Neuronal stem cell (in vitro differentiated cells): ENCODE data around the gene LCT.

Source experiments
- DNase-seq: peaks from one replicate; pipeline ENCODE4 v3.0.0-alpha.2; 2013; ENCODE audit warnings: low spot score
- H2AFZ ChIP-seq: one replicate; pipeline ENCODE4 v1.6.1; 2013; ENCODE audit warnings: mild to moderate bottlenecking, low read length, inconsistent platforms
- H2AK5ac ChIP-seq: 2 replicates; pipeline ENCODE4 v1.6.1; 2013; ENCODE audit warnings: low read depth, mild to moderate bottlenecking, inconsistent platforms, low read length, moderate library complexity, mixed read lengths
- H2BK120ac ChIP-seq: 2 replicates; pipeline ENCODE4 v1.6.1; 2013; ENCODE audit warnings: low read depth, mild to moderate bottlenecking, inconsistent platforms, low read length, moderate library complexity, mixed read lengths
- H2BK12ac ChIP-seq: one replicate; pipeline ENCODE4 v1.6.1; 2013; ENCODE audit warnings: low read length, inconsistent platforms
- H2BK15ac ChIP-seq: 2 replicates; pipeline ENCODE4 v1.6.1; 2013; ENCODE audit warnings: mild to moderate bottlenecking, low read length, inconsistent platforms, mixed read lengths
- H2BK5ac ChIP-seq: one replicate; pipeline ENCODE4 v1.6.1; 2013; ENCODE audit warnings: inconsistent platforms, mild to moderate bottlenecking, low read length, moderate library complexity
- H3K14ac ChIP-seq: one replicate; pipeline ENCODE4 v1.6.1; 2013; ENCODE audit warnings: low read length, inconsistent platforms
- H3K18ac ChIP-seq: 2 replicates; pipeline ENCODE4 v1.6.1; 2013; ENCODE audit warnings: low read length, inconsistent platforms
- H3K23ac ChIP-seq: 2 replicates; pipeline ENCODE4 v1.6.1; 2013; ENCODE audit warnings: low read depth, mild to moderate bottlenecking, mixed read lengths, low read length, inconsistent platforms; ENCODE audit not compliant: poor library complexity
- H3K27ac ChIP-seq: replicated peaks from 3 replicates; pipeline ENCODE4 v1.5.1; 2013; ENCODE audit warnings: low read length, inconsistent platforms
- H3K27me3 ChIP-seq, 3 experiments: 2 replicates each; pipeline ENCODE4 v1.6.1; 2013; ENCODE audit warnings: low read length in 3 of 3, mild to moderate bottlenecking in 2 of 3, inconsistent platforms in 1 of 3, low read depth in 1 of 3, mixed read lengths in 1 of 3, moderate library complexity in 1 of 3; ENCODE audit not compliant: control insufficient read depth in 3 of 3, insufficient read depth in 3 of 3
- H3K36me3 ChIP-seq, 2 donors: replicated peaks in 1 of 2; 2 replicates each; pipeline ENCODE4 v1.6.1; 2013; ENCODE audit warnings: low read length in 2 of 2; ENCODE audit not compliant: control insufficient read depth in 2 of 2, insufficient read depth in 2 of 2
- H3K4ac ChIP-seq: 2 replicates; pipeline ENCODE4 v1.6.1; 2013; ENCODE audit warnings: inconsistent platforms, mild to moderate bottlenecking, low read length, moderate library complexity
- H3K4me1 ChIP-seq, 2 donors: 1 replicate in 1 of 2; 2 replicates in 1 of 2; pipeline ENCODE4 v1.6.1; 2013; ENCODE audit warnings: low read length in 2 of 2, low read depth in 1 of 2; ENCODE audit not compliant: control insufficient read depth in 2 of 2, insufficient read depth in 1 of 2
- H3K4me2 ChIP-seq: one replicate; pipeline ENCODE4 v1.6.1; 2013; ENCODE audit warnings: mild to moderate bottlenecking, low read length, inconsistent platforms; ENCODE audit not compliant: insufficient read depth, poor library complexity, severe bottlenecking
- H3K4me3 ChIP-seq, 2 donors: 2 replicates each; pipeline ENCODE4 v1.5.1; 2013; ENCODE audit warnings: low read length in 2 of 2, mild to moderate bottlenecking in 2 of 2, inconsistent platforms in 1 of 2, moderate library complexity in 1 of 2
- H3K79me1 ChIP-seq: one replicate; pipeline ENCODE4 v1.6.1; 2013; ENCODE audit warnings: low read depth, mild to moderate bottlenecking, inconsistent platforms, low read length, moderate library complexity
- H3K9ac ChIP-seq: one replicate; pipeline ENCODE4 v1.6.1; 2013; ENCODE audit warnings: mild to moderate bottlenecking, low read depth, low read length, inconsistent platforms; ENCODE audit not compliant: poor library complexity
- H3K9me3 ChIP-seq, 2 donors: replicated peaks in 1 of 2; 2 replicates each; pipeline versions ENCODE3 to v1.6.1; 2013; ENCODE audit warnings: low read length in 2 of 2, mild to moderate bottlenecking in 2 of 2, inconsistent platforms in 1 of 2, low read depth in 1 of 2, mixed read lengths in 1 of 2, moderate library complexity in 1 of 2; ENCODE audit not compliant: control insufficient read depth in 2 of 2, insufficient read depth in 1 of 2
- H4K8ac ChIP-seq: one replicate; pipeline ENCODE4 v1.6.1; 2013; ENCODE audit warnings: low read depth, mild to moderate bottlenecking, inconsistent platforms, low read length, moderate library complexity
- H4K91ac ChIP-seq: one replicate; pipeline ENCODE4 v1.6.1; 2013; ENCODE audit warnings: low read length, low read depth, mild to moderate bottlenecking, inconsistent platforms; ENCODE audit not compliant: poor library complexity
- WGBS, 2 donors: extraction: QIAGEN DNeasy Blood & Tissue Kit; methylation state at CpG; one replicate each; pipeline ENCODE4 v1.1.7; 2013; ENCODE audit warnings: missing lambda C conversion rate in 2 of 2, mixed read lengths in 1 of 2; ENCODE audit not compliant: insufficient read length in 2 of 2, insufficient replicate concordance in 1 of 2; ENCODE audit errors: extremely low coverage in 2 of 2; 5-methylcytosine and 5-hydroxymethylcytosine counted together

The LCT gene

GRCh38 chr2:135755573-135755972 is 81.4 kb downstream of the LCT start:
- no peak for DNase-seq
- H3K4ac ChIP-seq = no peak overlapping the region
- no peak overlapping the region for H2BK120ac ChIP-seq
- H2BK5ac ChIP-seq = no peak overlapping the region
- H4K91ac ChIP-seq = no peak overlapping the region
- no peak overlapping the region for H2AFZ ChIP-seq
- H3K27ac ChIP-seq = no peak overlapping the region
- H3K9me3 ChIP-seq = peaks cover 0 to 40% of the 10 kb centered on the region in 2 donors
- H2BK15ac ChIP-seq = no peak overlapping the region
- H3K14ac ChIP-seq = no peak overlapping the region
- no peak overlapping the region for H3K18ac ChIP-seq
- H3K27me3 ChIP-seq = no peaks in the 10 kb centered on the region
- H3K36me3 ChIP-seq = peaks cover 15 to 92% of the 10 kb centered on the region in 2 donors
- no CpG with 5 or more reads among the region's 2 CpGs for WGBS, 2 donors
- H2AK5ac ChIP-seq = no peak overlapping the region
- no peak overlapping the region for H2BK12ac ChIP-seq
- H4K8ac ChIP-seq = no peak overlapping the region
- no peaks in the 10 kb centered on the region for H3K79me1 ChIP-seq
- no peak overlapping the region for H3K23ac ChIP-seq
- H3K4me2 ChIP-seq = no peak overlapping the region
- no peak overlapping the region for H3K4me3 ChIP-seq
- H3K9ac ChIP-seq = no peak overlapping the region
- no peaks in the 10 kb centered on the region for H3K4me1 ChIP-seq

GRCh38 chr2:135745545-135745944 is 91.4 kb downstream of the LCT start:
- no peak for DNase-seq
- H2AK5ac ChIP-seq = no peak overlapping the region
- H3K14ac ChIP-seq = no peak overlapping the region
- no peaks in the 10 kb centered on the region for H3K27me3 ChIP-seq
- no peak overlapping the region for H3K27ac ChIP-seq
- H4K91ac ChIP-seq = no peak overlapping the region
- peaks cover 5 to 65% of the 10 kb centered on the region in 2 donors for H3K36me3 ChIP-seq
- no peak overlapping the region for H3K9ac ChIP-seq
- peaks cover 2 to 5% of the 10 kb centered on the region in 2 donors for H3K4me1 ChIP-seq
- H3K9me3 ChIP-seq = no peaks in the 10 kb centered on the region
- H2BK5ac ChIP-seq = no peak overlapping the region
- H3K4me2 ChIP-seq = no peak overlapping the region
- no peak overlapping the region for H3K4me3 ChIP-seq
- H2BK12ac ChIP-seq = no peak overlapping the region
- no peak overlapping the region for H4K8ac ChIP-seq
- H2BK15ac ChIP-seq = no peak overlapping the region
- no peak overlapping the region for H3K4ac ChIP-seq
- no peak overlapping the region for H2BK120ac ChIP-seq
- peaks cover 10% of the 10 kb centered on the region for H3K79me1 ChIP-seq
- no CpG with 5 or more reads among the region's 4 CpGs for WGBS, 2 donors
- no peak overlapping the region for H2AFZ ChIP-seq
- no peak overlapping the region for H3K18ac ChIP-seq
- no peak overlapping the region for H3K23ac ChIP-seq

- no peak overlapping the region for H3K27ac ChIP-seq
- no peak overlapping the region for H4K8ac ChIP-seq
- H3K18ac ChIP-seq = no peak overlapping the region
- no peak overlapping the region for H3K23ac ChIP-seq
- peaks cover 10% of the 10 kb centered on the region for H3K79me1 ChIP-seq
- DNase-seq = no peak
- H3K4me1 ChIP-seq = peaks cover 2 to 5% of the 10 kb centered on the region in 2 donors
- H4K91ac ChIP-seq = no peak overlapping the region
- no peaks in the 10 kb centered on the region for H3K27me3 ChIP-seq
- no peak overlapping the region for H3K4me2 ChIP-seq
- H3K14ac ChIP-seq = no peak overlapping the region
- H2AK5ac ChIP-seq = no peak overlapping the region
- no peaks in the 10 kb centered on the region for H3K9me3 ChIP-seq
- no CpG with 5 or more reads among the region's 5 CpGs for WGBS, 2 donors
- no peak overlapping the region for H2BK120ac ChIP-seq
- H2BK12ac ChIP-seq = no peak overlapping the region
- H3K4ac ChIP-seq = no peak overlapping the region
- H2AFZ ChIP-seq = no peak overlapping the region
- no peak overlapping the region for H2BK5ac ChIP-seq
- H3K4me3 ChIP-seq = no peak overlapping the region
- H2BK15ac ChIP-seq = no peak overlapping the region
- peaks cover 5 to 58% of the 10 kb centered on the region in 2 donors for H3K36me3 ChIP-seq
- no peak overlapping the region for H3K9ac ChIP-seq
These were observed 92.1 kb downstream of the LCT start for GRCh38 chr2:135744760-135745314.

- Histone ChIP-seq H4K91ac (no peak overlapping the region), H3K4ac (no peak overlapping the region), H2BK120ac (no peak overlapping the region), H3K18ac (no peak overlapping the region), H3K27ac (no peak overlapping the region), H3K4me1 (peaks cover 2 to 5% of the 10 kb centered on the region in 2 donors), H3K14ac (no peak overlapping the region), H3K23ac (no peak overlapping the region), H3K9me3 (no peaks in the 10 kb centered on the region), H3K4me2 (no peak overlapping the region), H2BK15ac (no peak overlapping the region), H2BK12ac (no peak overlapping the region), H3K27me3 (no peaks in the 10 kb centered on the region), H2AK5ac (no peak overlapping the region), H3K79me1 (peaks cover 10% of the 10 kb centered on the region), H3K4me3 (peak overlapping the region in 1 of 2 donors; percentile 77), H3K36me3 (peaks cover 4 to 49% of the 10 kb centered on the region in 2 donors), H3K9ac (no peak overlapping the region), H2AFZ (no peak overlapping the region), H2BK5ac (no peak overlapping the region), H4K8ac (no peak overlapping the region)
- peak; percentile 43 for DNase-seq
- no CpG with 5 or more reads among the region's 1 CpG for WGBS, 2 donors
These were observed 93.1 kb downstream of the LCT start for GRCh38 chr2:135743860-135744259.
